ENCODE measurements around the gene ATP2A1.

ATP2A1 gene

GRCh38 chr16:28872952-28873351, 5.3 kb upstream of the ATP2A1 start:
- TF ChIP-seq, protein P1, sequence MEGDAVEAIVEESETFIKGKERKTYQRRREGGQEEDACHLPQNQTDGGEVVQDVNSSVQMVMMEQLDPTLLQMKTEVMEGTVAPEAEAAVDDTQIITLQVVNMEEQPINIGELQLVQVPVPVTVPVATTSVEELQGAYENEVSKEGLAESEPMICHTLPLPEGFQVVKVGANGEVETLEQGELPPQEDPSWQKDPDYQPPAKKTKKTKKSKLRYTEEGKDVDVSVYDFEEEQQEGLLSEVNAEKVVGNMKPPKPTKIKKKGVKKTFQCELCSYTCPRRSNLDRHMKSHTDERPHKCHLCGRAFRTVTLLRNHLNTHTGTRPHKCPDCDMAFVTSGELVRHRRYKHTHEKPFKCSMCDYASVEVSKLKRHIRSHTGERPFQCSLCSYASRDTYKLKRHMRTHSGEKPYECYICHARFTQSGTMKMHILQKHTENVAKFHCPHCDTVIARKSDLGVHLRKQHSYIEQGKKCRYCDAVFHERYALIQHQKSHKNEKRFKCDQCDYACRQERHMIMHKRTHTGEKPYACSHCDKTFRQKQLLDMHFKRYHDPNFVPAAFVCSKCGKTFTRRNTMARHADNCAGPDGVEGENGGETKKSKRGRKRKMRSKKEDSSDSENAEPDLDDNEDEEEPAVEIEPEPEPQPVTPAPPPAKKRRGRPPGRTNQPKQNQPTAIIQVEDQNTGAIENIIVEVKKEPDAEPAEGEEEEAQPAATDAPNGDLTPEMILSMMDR (IDR thresholded peaks at IDR 0.05; ENCODE audit: low read depth, low read length) = no peak
- H3K4me3 ChIP-seq (ENCODE audit: low read depth, low read length) = no peak overlapping the region

- TF ChIP-seq, protein P1 (IDR thresholded peaks at IDR 0.05; ENCODE audit: low read depth, low read length) = peak; percentile 57
- H3K4me3 ChIP-seq (ENCODE audit: low read depth, low read length) = no peak overlapping the region
These were observed 4.6 kb upstream of the ATP2A1 start for GRCh38 chr16:28873543-28874201.

GRCh38 chr16:28874406-28874805, 3.9 kb upstream of the ATP2A1 start:
- no peak overlapping the region for H3K4me3 ChIP-seq (ENCODE audit: low read depth, low read length)
- TF ChIP-seq, protein P1 (IDR thresholded peaks at IDR 0.05; ENCODE audit: low read depth, low read length) = no peak

- TF ChIP-seq, protein P1 (IDR thresholded peaks at IDR 0.05; ENCODE audit: low read depth, low read length) = no peak
These were observed 2.9 kb upstream of the ATP2A1 start for GRCh38 chr16:28875134-28876018.

DNA sequence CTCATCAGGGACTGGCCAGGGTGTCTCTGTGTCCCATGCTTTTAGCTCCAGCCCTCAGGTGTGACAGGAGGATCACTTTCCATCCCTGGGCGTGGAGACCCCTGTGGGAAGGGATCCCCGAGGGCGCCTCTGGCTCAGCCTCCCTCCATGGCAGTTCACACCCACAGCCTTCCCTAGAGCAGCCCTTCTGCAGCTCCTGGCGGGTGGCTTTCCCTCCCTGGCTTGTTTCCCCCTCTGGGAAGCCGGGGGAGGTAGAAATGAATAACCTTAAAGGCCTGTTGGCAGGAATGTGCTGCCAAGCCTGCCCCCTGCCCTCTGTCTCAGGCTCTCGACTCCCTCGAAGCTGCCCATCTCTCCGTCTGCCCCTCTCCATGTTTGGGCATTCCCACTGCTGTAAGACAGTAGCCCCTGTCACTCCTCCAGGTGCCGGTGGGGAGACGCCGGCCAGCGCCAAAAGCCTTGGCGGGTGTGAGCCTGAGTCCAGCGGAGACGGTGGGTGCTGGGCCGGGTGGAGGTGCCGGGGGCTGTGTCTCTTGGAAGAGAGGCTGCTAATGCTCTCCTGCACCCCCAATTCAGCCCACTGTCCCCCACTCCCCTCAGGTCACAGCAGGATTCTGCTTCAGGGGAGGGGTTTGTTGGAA, 2.1 kb upstream of the ATP2A1 start:
- H3K4me3 ChIP-seq (ENCODE audit: low read depth, low read length) = no peak overlapping the region

More at GRCh38 chr16:28875134-28876018, 2.9 kb upstream of the ATP2A1 start:
- H3K4me3 ChIP-seq (ENCODE audit: low read depth, low read length) = no peak overlapping the region

DNA sequence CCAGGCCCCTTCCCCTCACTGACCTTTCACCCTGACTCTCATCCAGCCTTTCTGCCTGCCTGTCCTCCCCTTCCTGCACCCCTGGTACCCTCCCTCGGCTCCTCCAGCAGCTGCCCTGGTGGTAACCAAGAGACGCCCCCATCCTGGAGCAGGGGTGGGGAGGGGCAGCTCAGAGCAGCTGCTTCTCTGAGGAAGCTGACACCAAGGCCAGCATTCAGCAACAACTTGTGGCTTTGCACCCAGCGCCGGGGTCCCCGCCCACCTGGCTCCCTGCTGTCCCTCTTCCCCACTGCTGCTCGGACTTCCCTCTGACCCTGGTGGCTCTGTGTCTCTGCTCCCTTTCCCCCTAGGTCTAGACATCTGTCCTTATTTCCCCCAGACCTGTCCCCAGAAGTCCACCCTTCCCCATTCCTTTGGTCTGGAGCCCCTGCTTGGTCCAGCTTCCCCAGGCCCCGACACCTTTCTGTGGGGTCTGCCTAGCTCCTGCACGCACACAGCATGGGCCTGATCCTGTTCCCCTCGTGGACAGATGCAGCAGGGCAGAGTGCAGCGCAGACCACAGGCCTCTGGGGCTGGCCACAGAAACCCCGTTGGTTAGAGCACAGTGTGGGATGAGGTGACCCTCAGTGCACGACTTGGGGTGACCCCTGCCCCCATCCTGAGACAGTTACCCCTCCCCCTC, 1.2 kb upstream of the ATP2A1 start:
- TF ChIP-seq, protein P1 (IDR thresholded peaks at IDR 0.05; ENCODE audit: low read depth, low read length) = no peak
- no peak overlapping the region for H3K4me3 ChIP-seq (ENCODE audit: low read depth, low read length)

More for the DNA sequence above, 2.1 kb upstream of the ATP2A1 start:
- TF ChIP-seq, protein P1 (IDR thresholded peaks at IDR 0.05; ENCODE audit: low read depth, low read length) = no peak
